ENCODE data around the gene SLC9A4. TPM values are rescaled to one million over a fixed set of nuclear protein-coding genes. Genes with fewer than 3 reads are reported as not detected.
A peak's percentile ranks its signal among the peaks of the same experiment; 100 is the strongest.

Gene SLC9A4, protein sequence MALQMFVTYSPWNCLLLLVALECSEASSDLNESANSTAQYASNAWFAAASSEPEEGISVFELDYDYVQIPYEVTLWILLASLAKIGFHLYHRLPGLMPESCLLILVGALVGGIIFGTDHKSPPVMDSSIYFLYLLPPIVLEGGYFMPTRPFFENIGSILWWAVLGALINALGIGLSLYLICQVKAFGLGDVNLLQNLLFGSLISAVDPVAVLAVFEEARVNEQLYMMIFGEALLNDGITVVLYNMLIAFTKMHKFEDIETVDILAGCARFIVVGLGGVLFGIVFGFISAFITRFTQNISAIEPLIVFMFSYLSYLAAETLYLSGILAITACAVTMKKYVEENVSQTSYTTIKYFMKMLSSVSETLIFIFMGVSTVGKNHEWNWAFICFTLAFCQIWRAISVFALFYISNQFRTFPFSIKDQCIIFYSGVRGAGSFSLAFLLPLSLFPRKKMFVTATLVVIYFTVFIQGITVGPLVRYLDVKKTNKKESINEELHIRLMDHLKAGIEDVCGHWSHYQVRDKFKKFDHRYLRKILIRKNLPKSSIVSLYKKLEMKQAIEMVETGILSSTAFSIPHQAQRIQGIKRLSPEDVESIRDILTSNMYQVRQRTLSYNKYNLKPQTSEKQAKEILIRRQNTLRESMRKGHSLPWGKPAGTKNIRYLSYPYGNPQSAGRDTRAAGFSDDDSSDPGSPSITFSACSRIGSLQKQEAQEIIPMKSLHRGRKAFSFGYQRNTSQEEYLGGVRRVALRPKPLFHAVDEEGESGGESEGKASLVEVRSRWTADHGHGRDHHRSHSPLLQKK
- under 1 TPM; 0.06 to 0.30 TPM for total RNA-seq
- polyA plus RNA-seq (ENCODE audit: insufficient read length in 2 of 2), result under 1 TPM; 0.08 to 0.12 TPM
- long read RNA-seq, donor 1, result 0 reads
- long read RNA-seq, donor 2, result 0 reads
- long read RNA-seq, donor 3, result 0 reads
- long read RNA-seq, donor 4, result 0 reads

DNA sequence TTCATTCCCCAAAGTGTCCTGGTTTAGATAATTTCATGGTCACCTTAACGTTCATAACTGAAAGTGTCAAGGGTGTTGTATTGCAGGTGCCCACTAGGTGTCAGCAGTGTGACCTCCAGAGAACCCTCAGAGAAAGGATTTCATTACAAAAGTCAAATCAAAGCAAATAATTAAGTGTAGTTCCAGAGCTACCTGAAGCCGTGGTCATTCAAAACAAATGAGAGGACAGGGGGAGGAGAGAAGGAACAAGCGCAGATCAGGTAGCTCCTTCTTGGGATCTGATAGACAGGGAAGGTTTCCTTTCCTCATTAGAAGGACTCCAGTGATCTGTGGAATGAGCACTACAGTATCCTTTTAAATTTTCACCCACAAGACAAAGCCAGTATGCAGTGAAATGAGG is at the start of gene SLC9A4:
Gene SLC9A4, plus strand, starts transcription at position 207 of the 400 bp plus-strand sequence. CDS start 534 bp downstream, outside the sequence.
- peak in 4 of 6 donors; percentile 7 to 80 (median 38) for DNase-seq (ENCODE audit: low read depth in 4 of 6, low spot score in 6 of 6)
- no peak within 1 kb of the TSS for H3K27ac ChIP-seq (ENCODE audit: low read depth, low read length)
- no peaks in the 10 kb centered on the region for H3K36me3 ChIP-seq (ENCODE audit: control insufficient read depth, insufficient read depth, low read length)
- no peaks in the 10 kb centered on the region for H3K27me3 ChIP-seq (ENCODE audit: control insufficient read depth, insufficient read depth, low read length)
- no CpG with 5 or more reads among the region's 3 CpGs for WGBS (ENCODE audit: insufficient coverage)
- H3K4me3 ChIP-seq (ENCODE audit: low read depth, low read length), result no peak within 1 kb of the TSS
- H3K9me3 ChIP-seq (ENCODE audit: control insufficient read depth, insufficient read depth, low read length), result no peaks in the 10 kb centered on the region
- no peaks in the 10 kb centered on the region for H3K4me1 ChIP-seq (ENCODE audit: control insufficient read depth, insufficient read depth, low read length)

DNA sequence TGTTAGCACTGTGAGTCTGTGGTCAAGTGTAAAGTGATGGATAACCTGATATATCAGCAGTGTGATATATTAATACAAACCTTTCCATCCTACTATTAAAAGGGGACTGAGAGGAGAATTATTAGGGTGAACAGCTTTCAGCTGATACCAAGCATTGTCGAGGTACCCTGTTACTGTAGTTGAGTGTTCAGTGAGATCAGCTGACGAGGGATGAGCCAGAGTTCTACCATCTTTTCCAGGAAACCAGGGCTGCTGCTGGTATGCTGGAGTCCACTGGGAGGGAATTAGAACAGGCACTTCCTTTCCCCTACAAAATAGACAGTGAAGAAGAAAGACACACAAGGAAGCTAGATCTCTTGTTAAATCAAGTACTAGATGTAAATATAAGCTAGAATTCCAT is 49.7 kb upstream of the SLC9A4 start:
- no peak overlapping the region for H3K27ac ChIP-seq (ENCODE audit: low read depth, low read length)
- H3K27me3 ChIP-seq (ENCODE audit: control insufficient read depth, insufficient read depth, low read length), result no peaks in the 10 kb centered on the region
- no peak overlapping the region for H3K4me3 ChIP-seq (ENCODE audit: low read depth, low read length)
- WGBS (ENCODE audit: insufficient coverage), result no CpG with 5 or more reads among the region's 2 CpGs
- H3K4me1 ChIP-seq (ENCODE audit: control insufficient read depth, insufficient read depth, low read length), result no peaks in the 10 kb centered on the region
- no peaks in the 10 kb centered on the region for H3K9me3 ChIP-seq (ENCODE audit: control insufficient read depth, insufficient read depth, low read length)
- no peaks in the 10 kb centered on the region for H3K36me3 ChIP-seq (ENCODE audit: control insufficient read depth, insufficient read depth, low read length)
- no peak for DNase-seq (ENCODE audit: low read depth in 4 of 6, low spot score in 6 of 6)

DNA sequence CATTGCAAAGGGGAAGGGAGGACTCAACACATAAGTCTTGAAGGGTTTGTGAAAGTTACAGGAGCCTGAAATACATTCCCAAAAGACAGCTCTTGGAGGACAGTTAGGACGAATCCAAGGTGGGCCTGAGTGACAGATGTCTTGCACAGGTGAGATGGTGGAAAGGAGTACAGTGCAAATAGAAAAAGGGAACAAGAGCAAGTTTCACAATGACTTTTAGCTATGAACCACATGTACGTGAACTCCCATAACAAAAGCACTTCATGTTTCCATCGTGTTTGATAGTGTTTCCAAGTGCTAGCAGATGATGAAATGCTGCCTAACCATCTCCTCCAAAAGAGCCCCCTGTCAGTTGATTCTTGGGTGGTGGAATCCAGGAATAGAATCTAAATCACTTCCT is 48.3 kb upstream of the SLC9A4 start:
- Histone ChIP-seq H3K4me3 (ENCODE audit: low read depth, low read length) (no peak overlapping the region), H3K9me3 (ENCODE audit: control insufficient read depth, insufficient read depth, low read length) (no peaks in the 10 kb centered on the region), H3K36me3 (ENCODE audit: control insufficient read depth, insufficient read depth, low read length) (no peaks in the 10 kb centered on the region), H3K27ac (ENCODE audit: low read depth, low read length) (no peak overlapping the region), H3K27me3 (ENCODE audit: control insufficient read depth, insufficient read depth, low read length) (no peaks in the 10 kb centered on the region), H3K4me1 (ENCODE audit: control insufficient read depth, insufficient read depth, low read length) (no peaks in the 10 kb centered on the region)
- DNase-seq (ENCODE audit: low read depth in 4 of 6, low spot score in 6 of 6), result no peak
- WGBS (ENCODE audit: insufficient coverage), result 79% methylated on average over 1 of the region's 3 CpGs

DNA sequence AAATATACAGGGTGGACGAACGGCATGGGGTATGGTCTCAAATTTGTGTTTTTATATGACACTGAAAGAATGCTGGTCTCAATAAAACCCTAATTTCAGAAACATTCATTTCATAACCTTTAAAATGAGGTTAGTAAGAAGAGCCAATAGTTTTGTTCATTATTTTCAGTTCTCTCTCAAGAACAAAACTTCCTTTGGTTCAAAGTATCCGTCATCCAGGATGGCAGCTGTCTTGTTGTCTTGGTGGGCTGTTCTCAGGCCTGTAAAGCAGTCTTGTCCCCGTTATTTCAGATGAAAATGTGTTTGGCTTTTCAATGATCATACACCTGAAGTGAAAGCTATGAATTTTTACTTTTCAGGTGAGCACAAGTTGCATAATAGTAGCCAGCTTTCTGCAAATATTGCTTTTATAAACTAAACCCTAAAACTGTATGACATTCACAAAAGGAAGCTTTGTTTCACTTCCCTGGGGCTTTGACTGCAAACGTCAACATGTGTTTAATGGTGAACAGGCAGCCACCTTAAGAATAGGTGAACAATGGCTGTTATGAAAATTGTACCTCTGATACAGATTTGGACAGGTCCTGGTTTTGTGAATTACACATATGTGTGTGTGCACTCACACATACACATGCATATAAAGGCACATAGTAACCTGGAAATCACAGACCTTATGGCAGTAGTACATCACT is 47.4 kb upstream of the SLC9A4 start:
- WGBS (ENCODE audit: insufficient coverage), result 48% methylated on average over 2 of the region's 5 CpGs
- H3K36me3 ChIP-seq (ENCODE audit: control insufficient read depth, insufficient read depth, low read length), result no peaks in the 10 kb centered on the region
- DNase-seq (ENCODE audit: low read depth in 4 of 6, low spot score in 6 of 6), result no peak
- H3K4me3 ChIP-seq (ENCODE audit: low read depth, low read length), result no peak overlapping the region
- no peaks in the 10 kb centered on the region for H3K9me3 ChIP-seq (ENCODE audit: control insufficient read depth, insufficient read depth, low read length)
- H3K27me3 ChIP-seq (ENCODE audit: control insufficient read depth, insufficient read depth, low read length), result no peaks in the 10 kb centered on the region
- H3K4me1 ChIP-seq (ENCODE audit: control insufficient read depth, insufficient read depth, low read length), result no peaks in the 10 kb centered on the region
- no peak overlapping the region for H3K27ac ChIP-seq (ENCODE audit: low read depth, low read length)

DNA sequence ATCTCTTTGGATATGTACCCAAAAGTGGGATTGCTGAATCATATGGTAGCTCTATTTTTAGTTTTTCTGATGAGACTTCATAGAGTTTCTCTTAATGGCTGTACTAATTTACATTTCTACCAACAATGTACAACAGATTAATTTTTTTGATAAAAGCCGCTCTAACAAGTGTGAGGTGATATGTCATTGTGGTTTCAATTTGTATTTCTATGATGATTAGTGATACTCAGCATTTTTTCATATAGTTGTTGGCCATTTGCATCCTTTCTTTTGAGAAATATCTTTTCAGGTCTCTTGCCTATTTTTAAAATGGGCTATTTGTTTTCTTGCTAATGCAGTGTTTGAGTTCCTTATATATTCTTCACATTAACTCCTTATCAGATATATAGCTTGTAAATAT is 45.8 kb upstream of the SLC9A4 start:
- Histone ChIP-seq H3K36me3 (ENCODE audit: control insufficient read depth, insufficient read depth, low read length) (no peaks in the 10 kb centered on the region), H3K27ac (ENCODE audit: low read depth, low read length) (no peak overlapping the region), H3K4me1 (ENCODE audit: control insufficient read depth, insufficient read depth, low read length) (no peaks in the 10 kb centered on the region), H3K4me3 (ENCODE audit: low read depth, low read length) (no peak overlapping the region), H3K9me3 (ENCODE audit: control insufficient read depth, insufficient read depth, low read length) (no peaks in the 10 kb centered on the region), H3K27me3 (ENCODE audit: control insufficient read depth, insufficient read depth, low read length) (no peaks in the 10 kb centered on the region)
- WGBS (ENCODE audit: insufficient coverage), result no CpG with 5 or more reads among the region's 1 CpG
- no peak for DNase-seq (ENCODE audit: low read depth in 4 of 6, low spot score in 6 of 6)

DNA sequence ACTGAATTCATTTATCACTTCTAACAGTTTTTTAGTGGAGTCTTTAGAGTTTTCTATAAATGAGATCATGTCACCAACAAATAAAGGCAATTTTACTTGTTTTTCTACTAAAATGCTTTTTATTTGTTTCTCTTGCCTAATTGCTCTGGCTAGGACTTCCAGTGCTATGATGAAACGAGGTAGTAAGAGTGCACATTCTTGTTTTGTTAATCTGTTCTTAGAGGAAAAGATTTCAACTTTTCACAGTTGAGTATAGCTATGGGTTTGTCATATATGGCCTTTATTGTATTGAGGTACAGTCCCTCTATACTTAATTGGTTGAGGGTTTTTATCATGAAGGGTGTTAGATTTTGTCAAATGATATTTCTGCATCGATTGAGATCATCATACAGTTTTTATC is 44.5 kb upstream of the SLC9A4 start:
- no CpG with 5 or more reads among the region's 2 CpGs for WGBS (ENCODE audit: insufficient coverage)
- no peak overlapping the region for H3K4me3 ChIP-seq (ENCODE audit: low read depth, low read length)
- H3K27me3 ChIP-seq (ENCODE audit: control insufficient read depth, insufficient read depth, low read length), result no peaks in the 10 kb centered on the region
- H3K9me3 ChIP-seq (ENCODE audit: control insufficient read depth, insufficient read depth, low read length), result no peaks in the 10 kb centered on the region
- DNase-seq (ENCODE audit: low read depth in 4 of 6, low spot score in 6 of 6), result no peak
- H3K27ac ChIP-seq (ENCODE audit: low read depth, low read length), result no peak overlapping the region
- H3K36me3 ChIP-seq (ENCODE audit: control insufficient read depth, insufficient read depth, low read length), result no peaks in the 10 kb centered on the region
- no peaks in the 10 kb centered on the region for H3K4me1 ChIP-seq (ENCODE audit: control insufficient read depth, insufficient read depth, low read length)

DNA sequence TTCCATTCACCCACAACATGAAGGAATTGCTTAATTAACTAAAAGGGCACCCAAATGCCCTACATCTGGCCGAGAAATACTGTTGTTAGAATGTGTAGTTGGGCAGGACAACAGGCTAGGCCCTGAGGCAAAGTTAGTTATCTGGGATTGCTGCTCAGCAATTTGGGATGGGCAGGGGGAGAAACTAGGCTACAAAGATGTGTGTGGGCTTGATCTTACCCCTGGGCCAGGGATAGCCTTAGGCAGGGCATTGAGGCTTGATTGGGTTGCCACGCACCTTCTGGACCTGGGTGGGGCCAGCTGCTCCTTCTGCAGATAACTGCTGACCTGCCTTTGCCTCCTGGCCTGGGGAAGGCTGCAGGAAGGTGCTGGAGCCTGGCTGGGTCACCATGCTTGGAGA is 40.6 kb upstream of the SLC9A4 start:
- Histone ChIP-seq H3K36me3 (ENCODE audit: control insufficient read depth, insufficient read depth, low read length) (no peaks in the 10 kb centered on the region), H3K27ac (ENCODE audit: low read depth, low read length) (no peak overlapping the region), H3K4me3 (ENCODE audit: low read depth, low read length) (no peak overlapping the region), H3K27me3 (ENCODE audit: control insufficient read depth, insufficient read depth, low read length) (no peaks in the 10 kb centered on the region), H3K9me3 (ENCODE audit: control insufficient read depth, insufficient read depth, low read length) (no peaks in the 10 kb centered on the region), H3K4me1 (ENCODE audit: control insufficient read depth, insufficient read depth, low read length) (no peaks in the 10 kb centered on the region)
- DNase-seq (ENCODE audit: low read depth in 4 of 6, low spot score in 6 of 6), result no peak
- 78% methylated on average over 1 of the region's 2 CpGs for WGBS (ENCODE audit: insufficient coverage)

DNA sequence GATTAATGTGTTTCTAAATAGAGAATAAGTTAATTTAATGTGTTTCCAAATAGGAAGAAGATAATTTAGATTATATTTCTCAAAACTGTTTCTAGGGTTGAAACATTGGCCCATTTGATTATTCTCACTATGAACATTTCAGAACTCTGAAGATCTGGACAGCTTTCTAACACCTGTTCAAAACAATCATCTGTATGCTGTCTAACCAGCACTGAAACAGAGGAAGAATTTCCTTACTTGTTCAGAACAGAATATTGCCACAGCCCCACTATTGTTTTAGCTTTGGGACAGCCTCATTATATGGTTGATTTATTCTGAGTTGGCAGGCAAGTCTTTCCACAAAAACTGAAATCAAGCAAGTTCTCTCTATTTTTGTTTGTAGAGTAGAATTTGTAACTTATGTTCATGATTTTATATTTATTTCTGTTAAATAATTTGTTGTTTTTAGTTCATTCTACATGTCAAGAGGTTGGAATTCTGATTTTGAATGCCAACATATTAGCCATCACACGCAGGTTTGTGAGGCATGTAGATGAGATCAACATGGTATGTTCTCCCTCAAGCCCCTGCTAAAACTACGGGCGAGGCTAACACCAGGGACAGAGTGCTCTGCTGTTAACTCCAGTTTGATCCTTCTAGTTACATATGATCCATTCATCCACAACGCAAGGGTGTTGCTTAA is 38.9 kb upstream of the SLC9A4 start:
- H3K9me3 ChIP-seq (ENCODE audit: control insufficient read depth, insufficient read depth, low read length), result no peaks in the 10 kb centered on the region
- no peaks in the 10 kb centered on the region for H3K4me1 ChIP-seq (ENCODE audit: control insufficient read depth, insufficient read depth, low read length)
- H3K4me3 ChIP-seq (ENCODE audit: low read depth, low read length), result no peak overlapping the region
- no peak overlapping the region for H3K27ac ChIP-seq (ENCODE audit: low read depth, low read length)
- no peaks in the 10 kb centered on the region for H3K36me3 ChIP-seq (ENCODE audit: control insufficient read depth, insufficient read depth, low read length)
- no peak for DNase-seq (ENCODE audit: low read depth in 4 of 6, low spot score in 6 of 6)
- no peaks in the 10 kb centered on the region for H3K27me3 ChIP-seq (ENCODE audit: control insufficient read depth, insufficient read depth, low read length)
- WGBS (ENCODE audit: insufficient coverage), result 91% methylated on average over 4 of the region's 4 CpGs
